Left lung (tissue), 10 donors: ENCODE results near the gene PRDM5. TPM values are rescaled to one million over a fixed set of nuclear protein-coding genes. Genes with fewer than 3 reads are reported as not detected.

Experiments
- ATAC-seq: fragments of 200-7000 bp; cut with Tn5 transposase; one replicate; pipeline ENCODE4 v1.9.1; 2020; ENCODE audit warnings: moderate library complexity
- DNase-seq, 4 donors: peaks; one replicate each; pipeline ENCODE4 v3.0.0-alpha.2; 2013 to 2020
- H3K27ac ChIP-seq, 2 donors: fragments of 200-600 bp; sonication (generic) in 1 of 2; one replicate each; pipeline versions ENCODE4 v1.5.0 to v1.8.0; 2020 to 2021
- H3K27me3 ChIP-seq, 2 donors: fragments of 200-600 bp; sonication (generic) in 1 of 2; one replicate each; pipeline versions ENCODE4 v1.5.0 to v1.8.0; 2020 to 2021
- H3K36me3 ChIP-seq, 2 donors: fragments of 200-600 bp; sonication (generic) in 1 of 2; one replicate each; pipeline versions ENCODE4 v1.5.0 to v1.8.0; 2020 to 2021
- H3K4me1 ChIP-seq, 2 donors: fragments of 200-600 bp; one replicate each; pipeline ENCODE4 v1.8.0; 2021
- H3K4me3 ChIP-seq, 2 donors: fragments of 200-600 bp; sonication (generic) in 1 of 2; one replicate each; pipeline versions ENCODE4 v1.5.0 to v1.8.0; 2020 to 2021; ENCODE audit warnings: mild to moderate bottlenecking in 1 of 2
- H3K9me3 ChIP-seq, 2 donors: fragments of 200-600 bp; sonication (generic) in 1 of 2; one replicate each; pipeline versions ENCODE4 v1.5.0 to v1.8.0; 2020 to 2021
- CTCF ChIP-seq, 2 donors: fragments of 200-600 bp; sonication (generic) in 1 of 2; IDR thresholded peaks; one replicate each; pipeline versions ENCODE4 v1.5.0 to v1.8.0; 2021; ENCODE audit warnings: antibody characterized with exemption in 2 of 2
- intact Hi-C, 2 donors: fragments of 100-400 bp; cut with DNase I; formaldehyde crosslinking; loops; one replicate each; pipeline versions ENCODE4 v1.11.2 to v1.14.2; 2022
- polyA plus RNA-seq, 6 donors: library from polyadenylated mRNA; unstranded; fragments of 120-200 nt; gene quantifications; one replicate each; pipeline ENCODE4 v1.2.1, GENCODE V29; 2013; ENCODE audit not compliant: insufficient read length in 6 of 6
- total RNA-seq, 2 donors: library from RNA; stranded (reverse); fragmentation: NEBNext Ultra II Directional; extraction: Animal tissue kit (Norgen Biotek cat#: 25700); gene quantifications; one replicate each; pipeline ENCODE4 v1.2.1, GENCODE V29; 2021
- donor health status: DM: no; HTN: yes; CAD: no.
- donor health status: DM: no; HTN: no; CAD: no.

The PRDM5 gene
- total and polyA plus RNA-seq, 8 donors: 12.1 to 35.1 (median 30.3) TPM

DNA sequence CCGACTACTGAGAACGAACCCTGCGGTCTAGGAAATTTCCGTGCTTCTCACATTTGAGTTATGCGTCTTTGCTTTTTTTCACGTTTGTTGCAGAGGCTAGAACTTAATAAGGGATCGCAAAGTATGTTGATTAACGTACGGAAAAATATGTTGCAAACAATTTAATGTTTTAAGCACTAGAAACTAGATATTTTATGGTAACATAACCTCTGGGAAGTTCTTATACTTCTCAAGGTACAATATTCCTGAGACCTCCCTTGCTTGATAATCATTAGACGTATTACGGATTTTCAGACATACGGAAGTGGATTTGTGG is 639 bp upstream of the PRDM5 start:
- intact Hi-C loops: loop anchor here in 1 of 2 donors (10.0 kb wide), 1 partner anchor 198 kb away; no protein-coding TSS in a partner anchor
- peaks cover 0 to 38% of the 10 kb centered on the region in 2 donors for H3K27me3 ChIP-seq
- no peak for TF ChIP-seq CTCF (IDR thresholded peaks at IDR 0.05)
- no peaks in the 10 kb centered on the region for H3K36me3 ChIP-seq
- no peak for ATAC-seq
- no peak for DNase-seq
- H3K9me3 ChIP-seq: no peaks in the 10 kb centered on the region
- peak overlapping the region; percentile 64 to 66 for H3K4me3 ChIP-seq
- H3K4me1 ChIP-seq: peaks cover 8 to 46% of the 10 kb centered on the region in 2 donors
- peak overlapping the region; percentile 93 to 94 for H3K27ac ChIP-seq

DNA sequence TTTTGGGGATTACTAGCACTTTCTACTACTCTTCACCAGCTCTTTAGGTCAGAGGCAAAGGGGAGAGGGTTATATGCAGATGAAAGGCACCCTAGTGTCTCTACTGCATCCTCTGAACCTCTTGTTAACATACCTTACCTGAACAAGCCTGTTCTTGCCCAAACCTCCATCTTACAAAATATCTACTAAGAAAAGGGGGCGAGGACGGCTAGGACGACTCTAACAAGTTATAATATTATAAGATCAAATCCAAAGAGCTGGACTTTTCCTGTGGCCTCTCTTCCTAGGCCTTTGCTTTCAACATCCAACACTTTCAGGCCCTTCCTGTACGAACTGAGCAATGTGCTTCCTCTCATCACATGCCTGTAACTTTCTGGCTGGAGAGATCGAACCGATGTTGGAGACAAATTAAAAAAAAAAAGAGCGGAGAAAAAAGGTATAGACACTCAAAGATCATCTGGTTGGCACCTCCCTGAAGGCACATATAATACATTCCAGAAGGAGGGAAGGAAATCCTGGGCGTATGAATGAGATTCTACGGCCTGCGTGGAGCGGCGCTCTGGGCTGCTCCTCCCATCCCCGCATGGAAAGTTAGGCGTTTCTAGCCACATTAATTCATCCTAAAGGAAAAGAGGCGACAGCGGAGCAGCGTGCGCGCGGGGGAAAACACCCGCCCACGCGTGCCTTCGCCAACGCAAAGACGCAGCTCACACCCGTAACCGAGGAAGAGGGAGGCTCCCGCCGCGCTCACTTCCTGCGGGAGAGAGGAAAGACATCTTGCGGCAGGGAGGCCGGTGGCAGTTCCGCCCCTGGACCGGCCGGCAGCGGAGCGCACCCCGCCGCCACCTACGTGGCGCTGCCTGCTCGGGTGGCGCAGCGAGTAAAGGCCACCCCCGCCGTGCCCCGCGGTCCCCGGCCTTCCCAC is 808 bp downstream of the PRDM5 start:
- Histone ChIP-seq H3K4me1 (peaks cover 8 to 50% of the 10 kb centered on the region in 2 donors), H3K9me3 (no peaks in the 10 kb centered on the region), H3K27me3 (peaks cover 0 to 38% of the 10 kb centered on the region in 2 donors), H3K27ac (peak overlapping the region; percentile 93 to 94), H3K36me3 (no peaks in the 10 kb centered on the region), H3K4me3 (peak overlapping the region; percentile 64 to 66)
- TF ChIP-seq CTCF (IDR thresholded peaks at IDR 0.05): no peak
- DNase-seq (peak; percentile 68 to 91 (median 76)), ATAC-seq (peak; percentile 79)
- intact Hi-C loops: loop anchor here in 1 of 2 donors (10.0 kb wide), 1 partner anchor 197 kb away; no protein-coding TSS in a partner anchor

- ATAC-seq (no peak), DNase-seq (peak in 1 of 4 donors; percentile 15)
- peaks cover 8 to 50% of the 10 kb centered on the region in 2 donors for H3K4me1 ChIP-seq
- intact Hi-C loops: loop anchor here in 1 of 2 donors (10.0 kb wide), 1 partner anchor 196 kb away; no protein-coding TSS in a partner anchor
- no peaks in the 10 kb centered on the region for H3K9me3 ChIP-seq
- TF ChIP-seq CTCF (IDR thresholded peaks at IDR 0.05): no peak
- H3K27me3 ChIP-seq: peaks cover 0 to 38% of the 10 kb centered on the region in 2 donors
- H3K4me3 ChIP-seq: no peak overlapping the region
- no peaks in the 10 kb centered on the region for H3K36me3 ChIP-seq
- no peak overlapping the region for H3K27ac ChIP-seq
These were observed 1.9 kb downstream of the PRDM5 start for GRCh38 chr4:120920666-120921065.

- ATAC-seq: no peak
- H3K27ac ChIP-seq: peak overlapping the region in 1 of 2 donors; percentile 13
- H3K9me3 ChIP-seq: no peaks in the 10 kb centered on the region
- DNase-seq: no peak
- peaks cover 0 to 35% of the 10 kb centered on the region in 2 donors for H3K27me3 ChIP-seq
- intact Hi-C loops: no loop called here
- peaks cover 8 to 50% of the 10 kb centered on the region in 2 donors for H3K4me1 ChIP-seq
- H3K36me3 ChIP-seq: no peaks in the 10 kb centered on the region
- TF ChIP-seq CTCF (IDR thresholded peaks at IDR 0.05): no peak
- no peak overlapping the region for H3K4me3 ChIP-seq
These were observed 3.2 kb downstream of the PRDM5 start for GRCh38 chr4:120919358-120919757.

DNA sequence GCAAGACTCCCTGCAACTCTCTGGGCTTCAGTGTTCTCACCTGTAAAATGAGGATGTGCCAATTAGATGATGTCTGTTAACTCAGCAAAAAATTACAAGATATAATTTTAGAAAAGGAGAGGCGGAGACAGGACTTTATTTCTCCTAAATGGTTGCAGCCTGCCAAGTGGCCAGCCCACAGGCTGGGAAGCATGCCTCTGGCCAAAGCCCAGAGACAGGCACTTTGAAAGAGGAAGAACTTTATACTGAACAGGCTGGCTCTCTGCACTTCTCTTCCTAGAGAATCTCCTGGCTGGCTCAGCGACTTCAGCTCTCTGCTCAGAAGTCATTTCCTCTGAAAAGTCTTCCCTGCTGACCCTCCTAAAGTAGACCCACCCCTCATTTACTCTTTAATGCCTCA is 3.7 kb downstream of the PRDM5 start:
- peak in 3 of 4 donors; percentile 22 to 63 (median 56) for DNase-seq
- Histone ChIP-seq H3K9me3 (no peaks in the 10 kb centered on the region), H3K27ac (peak overlapping the region in 1 of 2 donors; percentile 13), H3K36me3 (no peaks in the 10 kb centered on the region), H3K4me3 (no peak overlapping the region), H3K4me1 (peaks cover 8 to 50% of the 10 kb centered on the region in 2 donors), H3K27me3 (peaks cover 0 to 29% of the 10 kb centered on the region in 2 donors)
- no peak for TF ChIP-seq CTCF (IDR thresholded peaks at IDR 0.05)
- peak; percentile 44 for ATAC-seq
- intact Hi-C loops: no loop called here
